ENCODE results near the gene KDF1. TPM values are rescaled to one million over a fixed set of nuclear protein-coding genes. Genes with fewer than 3 reads are reported as not detected.

The KDF1 gene
- total RNA-seq, 1 donor from 2014 or later, result not detected

GRCh38 chr1:26938004-26938658, 22.1 kb downstream of the KDF1 start:
- intact Hi-C loops (cut with micrococcal nuclease), result no loop called here
- H3K27ac Mint-ChIP-seq, result no peak overlapping the region
- no peak for DNase-seq
- H3K4me1 Mint-ChIP-seq, result no peaks in the 10 kb centered on the region
- H3K27me3 Mint-ChIP-seq, result no peaks in the 10 kb centered on the region
- H3K36me3 Mint-ChIP-seq (ENCODE audit: low read depth), result peaks cover 42% of the 10 kb centered on the region
- no peaks in the 10 kb centered on the region for H3K9me3 Mint-ChIP-seq
- H3K4me3 Mint-ChIP-seq, result no peak overlapping the region

GRCh38 chr1:26936823-26937222, 23.4 kb downstream of the KDF1 start:
- H3K4me1 Mint-ChIP-seq, result peaks cover 2% of the 10 kb centered on the region
- intact Hi-C loops (cut with micrococcal nuclease), result no loop called here
- peaks cover 41% of the 10 kb centered on the region for H3K36me3 Mint-ChIP-seq (ENCODE audit: low read depth)
- no peaks in the 10 kb centered on the region for H3K27me3 Mint-ChIP-seq
- H3K9me3 Mint-ChIP-seq, result no peaks in the 10 kb centered on the region
- H3K27ac Mint-ChIP-seq, result no peak overlapping the region
- H3K4me3 Mint-ChIP-seq, result no peak overlapping the region
- DNase-seq, result no peak

GRCh38 chr1:26932531-26932930, 27.7 kb downstream of the KDF1 start:
- Mint-ChIP-seq H3K4me1 (peaks cover 2% of the 10 kb centered on the region), H3K36me3 (ENCODE audit: low read depth) (peaks cover 43% of the 10 kb centered on the region), H3K4me3 (no peak overlapping the region), H3K9me3 (no peaks in the 10 kb centered on the region), H3K27me3 (no peaks in the 10 kb centered on the region), H3K27ac (no peak overlapping the region)
- no peak for DNase-seq
- intact Hi-C loops (cut with micrococcal nuclease), result no loop called here

- intact Hi-C loops (cut with micrococcal nuclease), result no loop called here
- no peak for DNase-seq
- Mint-ChIP-seq H3K27ac (peak overlapping the region; percentile 99), H3K27me3 (no peaks in the 10 kb centered on the region), H3K36me3 (ENCODE audit: low read depth) (peaks cover 44% of the 10 kb centered on the region), H3K4me1 (peaks cover 32% of the 10 kb centered on the region), H3K4me3 (peak overlapping the region; percentile 99), H3K9me3 (no peaks in the 10 kb centered on the region)
Observed at GRCh38 chr1:26923711-26924110, 36.6 kb downstream of the KDF1 start.

- H3K27me3 Mint-ChIP-seq, result no peaks in the 10 kb centered on the region
Observed at GRCh38 chr1:26922901-26923300, 37.4 kb downstream of the KDF1 start.

GRCh38 chr1:26922431-26922729, 37.9 kb downstream of the KDF1 start:
- Mint-ChIP-seq H3K4me1 (peaks cover 32% of the 10 kb centered on the region), H3K36me3 (ENCODE audit: low read depth) (peaks cover 34% of the 10 kb centered on the region), H3K4me3 (peak overlapping the region; percentile 99), H3K27me3 (no peaks in the 10 kb centered on the region), H3K27ac (peak overlapping the region; percentile 99), H3K9me3 (no peaks in the 10 kb centered on the region)
- DNase-seq, result no peak
- intact Hi-C loops (cut with micrococcal nuclease), result no loop called here

More at GRCh38 chr1:26922901-26923300, 37.4 kb downstream of the KDF1 start:
- peak overlapping the region; percentile 99 for H3K27ac Mint-ChIP-seq
- peaks cover 37% of the 10 kb centered on the region for H3K36me3 Mint-ChIP-seq (ENCODE audit: low read depth)
- H3K4me3 Mint-ChIP-seq, result peak overlapping the region; percentile 99
- peaks cover 32% of the 10 kb centered on the region for H3K4me1 Mint-ChIP-seq
- H3K9me3 Mint-ChIP-seq, result no peaks in the 10 kb centered on the region
- DNase-seq, result no peak
- intact Hi-C loops (cut with micrococcal nuclease), result no loop called here

- Mint-ChIP-seq H3K36me3 (ENCODE audit: low read depth) (peaks cover 30% of the 10 kb centered on the region), H3K9me3 (no peaks in the 10 kb centered on the region), H3K27me3 (no peaks in the 10 kb centered on the region)
Observed at GRCh38 chr1:26921540-26922430, 38.5 kb downstream of the KDF1 start, which contains the start of gene NUDC. NUDC (plus strand) TSS chr1:26921743; CDS start chr1:26921849, 106 bp downstream.

GRCh38 chr1:26921126-26921539, 39.1 kb downstream of the KDF1 start:
- no peak for DNase-seq
- peaks cover 28% of the 10 kb centered on the region for H3K4me1 Mint-ChIP-seq
- H3K4me3 Mint-ChIP-seq, result peak overlapping the region; percentile 99
- H3K27ac Mint-ChIP-seq, result peak overlapping the region; percentile 99
- intact Hi-C loops (cut with micrococcal nuclease), result loop anchor here (1.0 to 2.0 kb wide), 4 partner anchors 20 to 489 kb away; partner anchors contain the start of genes DHDDS, GPATCH3 and GPN2
- peaks cover 25% of the 10 kb centered on the region for H3K36me3 Mint-ChIP-seq (ENCODE audit: low read depth)
- H3K9me3 Mint-ChIP-seq, result no peaks in the 10 kb centered on the region
- no peaks in the 10 kb centered on the region for H3K27me3 Mint-ChIP-seq

More at GRCh38 chr1:26921540-26922430, 38.5 kb downstream of the KDF1 start, which contains the start of gene NUDC:
- Mint-ChIP-seq H3K27ac (peak within 1 kb of the TSS; percentile 99), H3K4me3 (peak within 1 kb of the TSS; percentile 99), H3K4me1 (peaks cover 29% of the 10 kb centered on the region)
- peak; percentile 99 for DNase-seq
- intact Hi-C loops (cut with micrococcal nuclease), result loop anchor here (1.0 to 2.0 kb wide), 4 partner anchors 21 to 489 kb away; partner anchors contain the start of genes DHDDS, GPATCH3 and GPN2

- Mint-ChIP-seq H3K4me3 (no peak overlapping the region), H3K27ac (no peak overlapping the region), H3K9me3 (no peaks in the 10 kb centered on the region), H3K36me3 (ENCODE audit: low read depth) (no peaks in the 10 kb centered on the region), H3K4me1 (peaks cover 1% of the 10 kb centered on the region), H3K27me3 (peaks cover 1% of the 10 kb centered on the region)
- DNase-seq, result no peak
- intact Hi-C loops (cut with micrococcal nuclease), result no loop called here
Observed at GRCh38 chr1:26915204-26915842, 44.9 kb downstream of the KDF1 start.

GRCh38 chr1:26913754-26914619, 46.3 kb downstream of the KDF1 start, which contains the start of gene NR0B2:
NR0B2 (minus strand) TSS chr1:26913975; CDS start chr1:26913940, 35 bp downstream.
- Mint-ChIP-seq H3K9me3 (no peaks in the 10 kb centered on the region), H3K27me3 (peaks cover 1% of the 10 kb centered on the region), H3K27ac (no peak within 1 kb of the TSS), H3K36me3 (ENCODE audit: low read depth) (no peaks in the 10 kb centered on the region), H3K4me3 (no peak within 1 kb of the TSS), H3K4me1 (no peaks in the 10 kb centered on the region)
- intact Hi-C loops (cut with micrococcal nuclease), result no loop called here
- DNase-seq, result no peak

GRCh38 chr1:26913389-26913753, 46.9 kb downstream of the KDF1 start:
- no peaks in the 10 kb centered on the region for H3K4me1 Mint-ChIP-seq
- H3K9me3 Mint-ChIP-seq, result no peaks in the 10 kb centered on the region
- no peaks in the 10 kb centered on the region for H3K36me3 Mint-ChIP-seq (ENCODE audit: low read depth)
- DNase-seq, result no peak
- intact Hi-C loops (cut with micrococcal nuclease), result no loop called here
- no peak overlapping the region for H3K4me3 Mint-ChIP-seq
- peaks cover 1% of the 10 kb centered on the region for H3K27me3 Mint-ChIP-seq
- no peak overlapping the region for H3K27ac Mint-ChIP-seq

GRCh38 chr1:26912147-26912490, 48.1 kb downstream of the KDF1 start:
- no peaks in the 10 kb centered on the region for H3K36me3 Mint-ChIP-seq (ENCODE audit: low read depth)
- no peaks in the 10 kb centered on the region for H3K4me1 Mint-ChIP-seq
- no peak overlapping the region for H3K4me3 Mint-ChIP-seq
- H3K27me3 Mint-ChIP-seq, result peaks cover 4% of the 10 kb centered on the region
- no peak for DNase-seq
- no peaks in the 10 kb centered on the region for H3K9me3 Mint-ChIP-seq
- H3K27ac Mint-ChIP-seq, result no peak overlapping the region
- intact Hi-C loops (cut with micrococcal nuclease), result no loop called here

Data from activated CD4-positive, alpha-beta T cell treated with anti-CD3 and anti-CD28 coated beads, Interleukin-2, amount 10 ng/mL, durations not matched to agents 24 days and 14 days (primary cell).